HG02571 (cell line): ENCODE data around the gene PSAP.

Source experiments
- ATAC-seq: cut with Tn5 transposase; IDR thresholded peaks from one replicate; pipeline ENCODE4 v1.9.1; 2021; ENCODE audit warnings: mild to moderate bottlenecking, moderate library complexity; ENCODE audit not compliant: unreplicated experiment

The PSAP gene

DNA sequence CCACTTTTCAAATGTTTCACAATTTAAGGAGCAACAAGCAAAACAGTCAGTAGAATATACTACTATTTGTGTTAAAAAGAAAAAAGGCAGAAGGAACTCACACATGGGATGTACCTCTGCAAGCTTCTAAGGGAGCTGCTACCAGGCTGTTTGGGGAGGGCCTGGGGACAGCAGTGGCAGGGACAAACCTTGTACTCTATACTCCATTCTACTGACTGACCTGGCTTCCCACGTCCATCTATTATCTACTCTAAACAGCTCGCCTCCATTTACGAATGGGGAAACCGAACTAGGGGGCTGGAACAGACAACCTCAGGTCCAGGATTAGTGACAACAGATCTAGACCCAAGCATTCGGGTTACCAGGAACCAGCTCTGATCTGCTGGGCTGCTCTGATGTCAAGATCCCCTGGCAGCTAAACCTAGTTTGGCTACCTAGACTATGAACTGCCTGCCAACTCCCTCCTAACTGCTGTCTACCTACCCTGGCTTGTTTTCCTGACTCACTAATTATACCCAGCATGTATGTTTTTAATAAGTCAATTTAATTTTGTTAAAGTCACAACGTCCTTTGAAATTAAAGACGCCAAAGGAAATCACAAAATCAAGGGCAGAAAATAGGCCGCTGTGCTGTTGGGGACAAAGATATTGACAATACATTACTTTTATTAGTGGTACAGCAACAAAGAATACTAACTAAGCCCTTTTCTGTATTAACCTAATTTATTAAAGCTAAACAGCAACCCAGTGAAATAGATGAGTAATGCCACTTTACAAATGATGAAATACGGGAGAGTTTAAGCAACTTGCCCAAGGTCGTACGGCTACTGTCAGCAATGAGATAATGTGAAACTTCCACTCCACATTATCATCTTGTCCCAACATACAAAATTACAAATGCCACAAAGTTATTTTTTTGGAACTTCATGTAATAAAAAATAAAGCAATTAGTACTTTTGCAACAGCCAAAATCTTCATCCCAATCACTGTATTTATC, 5.3 kb downstream of the PSAP start:
- no peak for ATAC-seq

DNA sequence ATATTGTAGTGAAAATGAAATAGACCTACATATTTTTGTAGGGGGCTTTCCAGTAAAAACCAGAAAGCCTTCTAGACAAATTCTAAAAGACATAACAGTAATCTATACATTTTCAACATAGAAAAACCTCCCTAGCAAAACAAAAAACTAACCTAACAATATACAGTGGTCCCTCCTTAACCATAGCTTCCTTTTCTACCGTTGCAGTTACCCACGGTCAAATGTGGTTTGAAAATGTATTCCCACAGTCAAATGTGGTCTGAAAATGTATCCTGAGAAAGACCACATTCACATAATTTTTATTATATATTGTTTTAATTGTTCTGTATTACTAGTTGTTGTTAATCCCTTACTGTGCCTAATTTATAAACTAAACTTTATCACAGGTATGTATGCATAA, 6.4 kb downstream of the PSAP start:
- ATAC-seq: no peak

DNA sequence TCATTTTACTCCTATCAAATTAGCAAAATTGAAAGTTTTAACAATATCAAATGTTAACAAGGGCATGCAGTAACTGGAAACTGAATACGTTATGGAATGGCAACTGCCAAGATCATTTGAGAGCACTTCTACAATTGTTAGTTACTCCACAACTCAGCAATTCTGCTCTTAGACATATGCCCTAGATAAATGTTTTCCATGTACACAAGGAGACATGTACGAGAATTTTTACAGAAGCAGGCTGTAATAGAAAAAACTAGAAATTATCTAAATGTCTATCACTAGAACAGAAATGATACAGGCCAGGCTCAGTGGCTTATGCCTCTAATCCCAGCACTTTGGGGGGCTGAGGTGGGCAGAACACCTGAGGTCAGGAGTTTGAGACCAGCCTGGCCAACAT, 7.0 kb downstream of the PSAP start:
- ATAC-seq: no peak

DNA sequence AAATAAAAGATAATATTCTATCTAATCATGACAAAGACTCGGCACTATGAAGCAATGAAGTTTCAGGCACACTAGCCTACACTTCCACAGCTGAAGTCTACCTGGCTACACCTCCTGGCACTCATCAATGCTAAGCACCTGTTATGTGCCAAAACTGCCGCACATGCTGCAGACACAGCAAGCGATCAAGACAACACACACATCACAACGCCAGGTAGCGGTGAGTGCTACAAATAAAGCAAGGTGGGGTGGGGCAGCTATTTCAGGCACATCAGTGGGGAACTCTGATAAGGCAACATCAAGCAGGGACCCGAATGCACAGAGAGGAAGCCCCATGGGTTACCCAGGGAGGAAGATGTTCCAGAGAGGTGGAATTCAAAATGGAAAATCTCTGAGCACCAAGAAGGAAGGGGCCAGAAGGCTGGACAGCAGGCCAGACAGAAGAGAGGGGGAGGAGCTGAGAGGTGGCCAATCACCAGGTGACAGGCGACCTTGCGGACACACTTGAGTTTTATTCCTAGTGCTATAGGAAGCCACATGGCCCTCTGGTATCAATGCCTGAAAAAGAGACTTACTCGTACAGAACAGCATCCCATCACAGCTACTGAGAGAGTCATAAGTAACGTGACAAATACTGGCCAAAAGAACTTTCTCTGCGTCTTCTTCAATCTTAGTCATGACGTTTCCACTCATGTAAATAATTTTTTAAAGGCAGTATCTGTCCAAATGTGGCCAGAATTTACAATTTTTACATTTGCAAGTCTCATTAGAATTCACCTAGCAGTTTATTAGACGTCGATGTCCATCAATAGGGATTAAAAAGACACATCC, 8.0 kb downstream of the PSAP start:
- no peak for ATAC-seq

DNA sequence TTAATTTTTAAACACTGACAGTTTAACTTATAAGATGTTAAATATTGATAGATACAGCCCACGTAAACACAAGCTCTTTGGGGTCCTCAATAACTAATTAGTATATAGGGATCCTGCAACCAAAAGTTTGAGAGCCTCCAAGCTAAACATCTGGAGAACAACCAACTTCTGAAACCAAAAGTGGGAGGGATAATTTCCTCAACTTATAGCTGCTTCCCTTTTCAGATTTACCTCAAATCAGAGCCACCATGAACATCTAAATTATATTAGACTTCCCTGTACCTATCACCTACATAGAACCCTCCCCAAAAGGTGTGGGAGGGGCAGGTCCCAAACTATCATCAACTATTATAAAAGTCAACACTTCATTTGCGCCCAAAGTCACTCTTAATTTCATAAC, 8.6 kb downstream of the PSAP start:
- no peak for ATAC-seq

DNA sequence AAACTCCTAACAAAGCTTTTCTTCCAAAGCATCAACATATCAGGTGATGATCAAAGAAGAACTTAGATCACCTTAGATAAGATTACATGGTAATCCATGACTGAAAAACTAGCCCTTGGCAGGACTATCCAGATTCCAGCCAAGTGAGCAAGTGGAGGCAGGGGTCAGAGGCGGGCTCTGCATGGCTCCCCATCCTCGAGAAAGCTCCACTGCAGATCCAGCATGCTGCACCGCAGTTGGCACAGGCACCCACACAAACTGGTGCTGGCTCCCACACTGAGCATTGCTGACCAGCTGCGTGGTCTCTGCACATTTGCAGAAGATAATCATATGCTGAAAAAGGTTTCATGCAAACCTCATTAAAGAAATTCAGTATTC, 10.1 kb downstream of the PSAP start:
- no peak for ATAC-seq

DNA sequence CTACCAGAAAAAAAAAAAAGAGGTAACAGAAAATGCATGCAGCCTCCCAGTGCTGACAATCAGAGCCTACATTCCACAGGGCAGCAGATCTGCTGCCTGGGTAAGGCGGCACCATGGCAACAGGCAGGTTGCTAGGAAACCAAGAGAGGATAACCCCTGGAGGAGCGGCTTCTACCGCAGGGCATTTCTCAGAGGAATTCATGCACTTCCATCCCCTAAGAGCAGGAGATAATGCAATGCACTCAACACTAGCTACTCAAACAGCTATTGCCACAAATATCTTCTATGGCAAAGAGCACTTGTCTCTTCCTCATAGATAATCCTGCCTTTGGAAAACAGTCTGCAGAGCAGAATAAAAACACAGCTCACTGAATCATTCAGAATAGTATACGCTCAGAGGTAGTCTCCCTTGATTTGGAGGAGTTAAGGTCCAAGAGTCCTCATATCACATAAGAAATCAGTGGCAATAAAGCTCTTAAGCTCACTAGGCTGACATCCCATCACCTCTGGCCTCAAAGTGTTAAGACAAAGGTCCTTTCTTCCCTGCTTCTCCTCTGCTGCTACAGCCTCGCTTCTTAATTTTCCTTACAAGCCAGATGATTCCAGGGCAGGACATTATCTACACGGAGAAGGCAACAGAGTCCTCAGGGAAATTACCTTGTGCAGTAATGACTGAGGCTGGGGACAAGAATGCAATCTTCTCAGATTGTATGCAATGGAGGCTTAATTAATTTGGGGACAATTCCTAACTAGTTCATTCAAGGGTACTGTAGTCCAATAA, 10.7 kb downstream of the PSAP start:
- ATAC-seq: no peak

DNA sequence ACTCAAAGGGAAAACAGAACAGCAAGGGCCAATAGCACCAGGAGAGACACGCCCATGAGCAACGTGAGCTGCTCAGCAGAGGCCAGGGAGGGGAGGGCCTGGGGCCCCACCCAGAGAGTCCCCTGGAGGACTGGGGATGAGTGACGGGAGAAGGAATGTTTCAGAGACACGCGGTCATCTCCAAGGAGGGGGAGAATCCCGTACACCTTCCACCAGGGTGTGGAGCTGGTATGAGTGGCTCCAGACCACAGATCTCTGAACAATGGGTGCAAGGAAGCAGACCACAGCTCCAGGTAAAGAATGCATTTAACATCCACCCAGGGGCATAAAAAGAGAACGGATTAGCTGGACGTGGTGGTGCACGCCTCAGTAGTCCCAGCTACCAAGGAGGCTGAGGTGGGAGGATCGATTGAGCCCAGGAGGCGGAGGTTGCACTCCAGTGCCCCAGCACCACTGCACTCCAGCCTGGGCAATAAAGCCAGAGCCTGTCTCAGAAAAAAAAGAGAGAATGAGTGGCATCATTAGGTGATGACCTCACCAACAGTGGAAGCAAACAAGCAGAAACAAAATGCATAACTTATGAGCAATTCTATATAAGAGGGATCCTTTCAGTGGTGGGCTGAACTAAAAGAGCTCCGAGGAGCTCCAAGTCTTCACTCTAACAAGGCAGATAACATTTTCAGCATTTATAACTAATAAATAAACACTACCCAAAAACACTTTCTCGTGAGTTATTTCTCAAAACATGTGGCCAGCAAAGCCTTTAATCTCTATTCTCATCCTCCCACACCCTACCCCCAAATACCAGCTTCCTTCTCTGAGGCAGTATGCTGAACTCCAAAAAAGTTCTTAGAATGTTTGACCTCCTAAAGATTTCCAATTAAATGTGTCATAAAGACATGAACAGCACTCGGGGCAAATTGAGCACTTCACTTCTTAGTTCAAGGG, 12.5 kb downstream of the PSAP start:
- ATAC-seq: no peak

DNA sequence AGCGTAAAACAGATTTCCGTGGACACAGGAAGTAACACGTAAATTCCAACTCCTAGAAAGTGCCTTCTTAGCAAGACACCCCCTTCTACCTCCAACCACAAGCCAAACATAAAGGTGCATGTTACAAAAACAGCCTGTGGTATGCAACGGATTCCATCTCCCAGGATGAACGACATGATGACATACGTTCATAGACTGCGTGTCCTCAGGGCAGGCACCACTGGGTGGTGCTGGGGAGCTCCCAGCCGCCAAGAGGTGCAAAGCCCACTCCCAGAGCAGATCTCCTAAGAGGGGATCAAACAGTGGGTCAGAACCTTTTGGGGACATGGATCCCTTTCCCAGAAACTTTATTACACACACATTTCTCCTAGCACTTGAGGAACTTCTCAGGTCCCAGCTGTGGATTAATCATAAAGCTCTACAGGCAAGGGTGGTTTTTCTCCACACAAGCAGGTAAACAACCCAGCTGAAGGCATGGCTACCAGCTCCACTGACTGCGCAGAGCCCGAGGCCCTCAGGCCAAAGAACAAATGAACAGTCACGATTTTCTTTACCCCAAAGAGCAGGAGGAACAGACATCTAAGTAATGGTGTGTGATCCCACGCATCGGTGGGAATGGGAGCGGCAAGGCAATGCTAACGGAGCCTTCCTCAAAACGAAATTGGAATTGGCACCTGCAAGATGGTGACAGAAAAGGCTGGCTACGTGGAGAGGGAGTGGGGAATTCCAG, 13.8 kb downstream of the PSAP start:
- ATAC-seq: no peak

DNA sequence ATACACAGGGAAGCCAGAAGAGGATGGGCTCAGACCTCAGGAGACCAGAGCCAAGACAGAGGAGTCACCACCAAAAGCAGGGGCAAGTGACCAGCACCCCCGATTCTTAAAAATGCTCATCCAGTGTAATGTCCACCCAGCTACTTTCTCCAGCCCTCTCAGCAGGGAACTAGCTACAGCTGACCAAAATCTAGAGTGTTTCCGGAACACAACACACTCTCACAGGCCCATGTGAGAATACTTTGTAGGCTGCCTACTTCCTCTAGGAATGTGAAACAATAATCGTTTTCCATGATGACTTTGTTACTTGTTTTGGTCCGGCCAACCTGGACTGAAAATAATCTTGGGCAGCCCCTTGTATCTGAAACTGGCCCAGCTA, 14.5 kb downstream of the PSAP start:
- ATAC-seq: no peak

DNA sequence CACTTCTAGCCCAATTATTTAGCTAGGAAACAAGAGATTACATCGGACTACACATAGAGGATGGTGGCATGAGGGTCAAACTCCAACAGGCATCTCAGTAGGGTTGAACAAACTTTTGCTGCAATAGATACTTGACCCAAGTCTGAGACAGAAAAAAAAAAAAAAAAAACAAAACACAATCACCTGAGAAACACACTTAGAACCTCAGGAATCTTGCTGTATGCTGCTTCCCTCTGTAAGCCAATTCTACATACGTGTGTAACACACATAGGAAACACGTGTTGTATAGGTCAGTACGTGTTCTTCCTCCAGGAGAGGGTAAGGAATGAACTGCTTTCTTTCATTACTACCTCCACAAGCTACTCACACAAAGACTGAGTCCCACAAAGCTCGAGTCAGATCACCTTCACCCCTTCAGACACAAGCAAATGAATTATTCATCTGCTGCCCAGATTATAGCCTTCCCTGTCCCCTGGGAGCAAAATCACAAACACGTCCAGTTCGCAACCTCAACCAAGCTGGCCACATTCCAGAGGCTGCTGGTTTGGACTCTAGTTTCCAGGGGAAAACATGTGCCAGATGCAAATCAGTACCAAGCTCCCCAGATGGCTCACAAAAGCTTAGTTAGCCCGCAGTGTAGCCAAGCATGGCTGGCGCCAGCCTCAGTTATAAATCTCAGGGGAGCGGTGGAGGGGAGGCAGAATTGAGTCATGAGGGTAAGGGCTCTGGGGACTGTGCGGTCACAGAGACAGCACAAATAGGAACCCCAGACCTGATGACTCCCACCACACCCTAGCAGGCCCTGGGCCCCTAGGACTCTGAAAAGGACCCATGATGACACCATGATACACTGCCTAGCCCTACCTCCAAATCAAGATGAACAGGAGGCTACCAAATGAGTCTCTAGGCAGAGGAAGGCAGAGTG, 15.1 kb downstream of the PSAP start:
- ATAC-seq: peak; percentile 89

DNA sequence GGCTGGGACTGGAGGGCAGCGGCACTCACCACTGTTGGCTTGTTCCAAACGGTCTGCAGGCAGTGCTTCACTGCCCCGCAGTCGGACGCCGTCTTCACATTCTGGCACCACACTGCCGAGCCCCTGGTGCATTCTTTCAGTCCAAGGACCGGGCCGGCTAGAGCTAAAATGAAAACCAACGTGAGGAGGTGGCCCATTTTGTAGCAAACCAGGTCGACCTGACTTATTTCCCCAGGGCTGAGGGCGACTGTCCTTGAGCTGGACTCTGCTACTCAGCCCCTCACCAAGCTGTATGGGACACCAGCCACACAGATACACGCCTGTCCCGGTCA, 16.7 kb downstream of the PSAP start:
- ATAC-seq: no peak

DNA sequence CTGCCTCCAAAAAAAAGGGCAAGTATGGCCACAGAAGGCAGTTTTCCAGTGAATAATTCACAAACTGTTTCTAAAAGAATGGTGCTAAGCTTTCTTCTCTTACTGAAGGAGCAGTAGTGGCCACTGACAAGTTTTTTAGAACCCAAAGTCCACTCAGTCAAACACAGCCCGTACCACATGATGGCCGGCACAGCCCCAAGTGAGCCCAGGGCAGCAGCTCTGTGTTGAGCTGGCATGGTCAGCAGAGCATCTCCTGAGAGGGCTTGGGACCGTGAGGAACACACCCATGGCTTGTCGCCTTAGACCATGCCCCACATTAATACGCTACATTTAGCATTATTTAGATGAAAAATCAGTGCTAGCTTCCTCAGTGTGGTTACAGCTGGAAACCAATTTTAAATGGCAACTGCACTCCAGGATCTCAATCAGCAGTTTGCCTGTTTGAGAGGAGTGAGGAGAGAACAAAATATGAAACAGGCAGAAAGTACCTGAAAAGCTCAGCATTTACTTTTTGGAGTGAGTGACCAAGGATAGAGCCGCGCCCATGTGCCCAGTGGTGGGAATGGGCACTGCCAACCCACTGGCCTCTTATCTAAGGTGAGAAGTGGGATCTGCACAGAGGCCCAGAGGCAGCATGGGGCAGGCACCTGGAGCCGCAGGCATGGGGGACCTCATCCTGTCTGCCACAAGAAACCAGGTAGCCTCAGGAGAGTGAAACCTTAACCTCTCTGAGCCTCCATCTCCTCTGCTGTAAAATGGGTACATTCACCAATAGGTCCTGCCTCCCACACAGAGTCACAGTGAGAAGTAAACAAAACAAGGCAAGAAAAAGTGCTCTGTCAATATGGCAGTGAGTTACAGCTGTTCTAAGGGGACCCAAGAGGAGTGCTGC, 17.4 kb downstream of the PSAP start:
- ATAC-seq: no peak

DNA sequence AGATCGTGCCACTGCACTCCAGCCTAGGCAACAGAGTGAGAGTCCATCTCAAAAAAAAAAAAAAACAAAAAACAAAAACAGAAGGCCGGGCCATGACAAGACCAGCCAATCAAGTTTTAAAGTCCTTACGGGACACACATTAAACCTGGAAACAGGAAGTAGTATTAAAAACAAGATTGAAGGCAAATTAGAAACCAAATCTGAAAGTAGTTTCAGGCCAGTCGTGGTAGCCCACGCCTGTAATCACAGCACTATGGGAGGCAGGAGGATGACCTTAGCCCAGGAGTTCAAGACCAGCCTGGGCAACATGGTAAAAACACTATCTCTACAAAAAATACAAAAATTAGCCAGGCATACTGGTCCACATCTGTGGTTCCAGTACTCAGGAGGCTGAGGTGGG, 18.1 kb downstream of the PSAP start:
- ATAC-seq: no peak

DNA sequence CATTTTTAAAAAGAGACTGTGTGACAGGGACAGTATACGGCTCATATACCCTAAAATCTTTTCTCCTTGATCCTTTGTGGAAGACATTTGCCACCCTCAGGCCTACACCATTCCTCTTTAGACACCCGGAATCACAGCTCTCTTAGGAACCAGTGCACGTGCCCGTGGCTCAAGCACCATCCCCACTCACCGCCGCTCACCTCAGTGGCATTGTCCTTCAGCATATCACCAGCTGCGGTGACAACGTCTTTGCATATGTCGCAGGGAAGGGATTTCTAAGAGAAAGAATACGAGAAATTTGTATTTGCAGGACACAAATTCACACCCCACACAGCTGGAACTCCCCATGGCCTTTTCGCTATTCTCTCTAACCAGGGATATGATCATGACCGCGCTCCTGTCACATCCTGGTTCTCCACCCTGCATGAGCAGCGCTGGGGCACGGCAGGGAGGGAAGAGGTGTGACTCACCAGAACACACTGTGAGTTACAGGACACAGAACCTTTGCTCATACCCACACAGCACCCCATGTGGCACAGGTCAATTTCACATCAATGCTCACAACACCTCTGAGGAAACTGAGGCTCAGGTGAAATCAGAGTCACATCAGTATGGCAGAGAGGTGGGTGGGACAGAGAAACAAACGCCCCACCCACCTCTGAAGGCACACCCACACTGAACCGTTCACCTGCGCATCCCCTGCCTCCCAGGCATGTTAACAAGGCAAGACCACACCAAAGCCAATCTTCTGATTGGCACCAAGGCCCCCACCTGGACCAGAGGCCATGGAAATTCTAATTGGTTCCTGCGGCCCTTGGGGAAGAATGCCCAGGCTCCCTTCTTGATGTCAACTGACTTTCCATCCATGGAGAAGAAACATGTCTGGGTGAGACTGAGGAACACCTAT, 19.2 kb downstream of the PSAP start:
- ATAC-seq: no peak

DNA sequence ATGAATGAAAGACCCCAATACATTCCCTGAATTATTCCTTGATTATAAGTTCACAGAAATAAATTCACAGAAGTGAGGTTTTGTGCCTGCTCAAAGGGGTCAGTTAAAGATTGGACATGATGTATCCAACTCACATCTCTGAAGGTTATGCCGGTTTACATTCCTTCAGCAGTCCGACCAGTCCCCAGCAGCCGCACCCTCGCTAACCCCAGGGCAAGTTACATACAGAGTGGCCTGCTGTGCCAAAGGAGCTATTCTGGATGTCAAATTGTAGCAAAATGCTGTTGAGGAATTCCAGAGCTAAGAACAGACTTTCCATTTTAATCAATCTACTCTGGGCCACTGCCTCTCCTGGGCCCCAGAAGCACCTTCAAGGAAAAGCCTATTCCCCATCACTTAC, 20.3 kb downstream of the PSAP start:
- no peak for ATAC-seq

DNA sequence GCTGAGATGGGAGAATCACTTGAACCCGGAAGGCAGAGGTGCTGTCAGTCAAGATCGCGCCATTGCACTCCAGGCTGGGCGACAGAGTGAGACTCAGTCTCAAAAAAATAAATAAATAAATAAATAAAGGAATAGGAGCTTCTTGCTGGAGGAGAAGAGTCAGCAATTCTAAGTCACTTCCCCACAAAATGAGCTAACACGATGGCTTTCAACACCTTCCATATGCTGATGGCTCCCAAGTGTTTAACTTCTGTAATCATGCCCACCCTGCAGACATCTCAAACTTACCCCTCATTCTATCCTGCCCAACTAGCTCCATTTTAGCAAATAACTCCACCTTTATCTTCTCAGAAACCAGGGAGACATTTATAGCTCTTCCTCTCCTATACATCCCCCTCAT, 21.2 kb downstream of the PSAP start:
- ATAC-seq: no peak
